H9 (cell line): ENCODE results near the gene MILR1. TPM values are rescaled to one million over a fixed set of nuclear protein-coding genes. Genes with fewer than 3 reads are reported as not detected.

Experiments
- DNase-seq: peaks from one replicate; pipeline ENCODE4 v3.0.0-alpha.2; 2017
- H2AFZ ChIP-seq: one replicate; pipeline ENCODE4 v1.6.1; 2013; ENCODE audit warnings: mild to moderate bottlenecking, low read length, control low read depth, moderate library complexity
- H2AK5ac ChIP-seq: 2 replicates; pipeline ENCODE4 v1.6.1; 2013; ENCODE audit warnings: low read length, control low read depth, mixed read lengths; ENCODE audit not compliant: insufficient read length
- H2BK120ac ChIP-seq: one replicate; pipeline ENCODE4 v1.6.1; 2013; ENCODE audit warnings: low read depth, mild to moderate bottlenecking, low read length, control low read depth, inconsistent platforms; ENCODE audit not compliant: poor library complexity, severe bottlenecking
- H2BK12ac ChIP-seq: 2 replicates; pipeline ENCODE4 v1.6.1; 2013; ENCODE audit warnings: low read length, control low read depth, mixed read lengths, low read depth; ENCODE audit not compliant: insufficient read length
- H2BK15ac ChIP-seq: 2 replicates; pipeline ENCODE4 v1.6.1; 2013; ENCODE audit warnings: low read depth, low read length, control low read depth
- H2BK20ac ChIP-seq: one replicate; pipeline ENCODE4 v1.6.1; 2013; ENCODE audit warnings: low read depth, mild to moderate bottlenecking, low read length, control low read depth, inconsistent platforms; ENCODE audit not compliant: poor library complexity, severe bottlenecking
- H2BK5ac ChIP-seq: 2 replicates; pipeline ENCODE4 v1.6.1; 2013; ENCODE audit warnings: low read length, control low read depth, mixed read lengths; ENCODE audit not compliant: insufficient read length
- H3K14ac ChIP-seq: 2 replicates; pipeline ENCODE4 v1.6.1; 2013; ENCODE audit warnings: low read length, control low read depth; ENCODE audit not compliant: insufficient read depth
- H3K18ac ChIP-seq: 2 replicates; pipeline ENCODE4 v1.6.1; 2013; ENCODE audit warnings: low read depth, mild to moderate bottlenecking, mixed read lengths, low read length, control low read depth; ENCODE audit not compliant: insufficient read length
- H3K23ac ChIP-seq: 2 replicates; pipeline ENCODE4 v1.6.1; 2013; ENCODE audit warnings: low read length, control low read depth, mixed read lengths, low read depth; ENCODE audit not compliant: insufficient read length
- H3K23me2 ChIP-seq: 2 replicates; pipeline ENCODE4 v1.6.1; 2013; ENCODE audit warnings: low read depth, mild to moderate bottlenecking, mixed read lengths, low read length, control low read depth; ENCODE audit not compliant: insufficient read length, poor library complexity, severe bottlenecking
- H3K27ac ChIP-seq: 2 replicates; pipeline ENCODE4 v1.5.1; 2013; ENCODE audit warnings: low read length, control low read depth, mixed read lengths, low read depth; ENCODE audit not compliant: insufficient read length
- H3K27me3 ChIP-seq: 2 replicates; pipeline ENCODE4 v1.6.1; 2013; ENCODE audit warnings: low read length, control low read depth, inconsistent platforms; ENCODE audit not compliant: insufficient read depth
- H3K4ac ChIP-seq: 2 replicates; pipeline ENCODE4 v1.6.1; 2013; ENCODE audit warnings: low read depth, mild to moderate bottlenecking, control low read depth, inconsistent platforms, low read length, moderate library complexity
- H3K4me1 ChIP-seq: 2 replicates; pipeline ENCODE4 v1.6.1; 2013; ENCODE audit warnings: low read length, control low read depth, inconsistent platforms; ENCODE audit not compliant: insufficient read depth
- H3K4me2 ChIP-seq: 2 replicates; pipeline ENCODE4 v1.6.1; 2013; ENCODE audit warnings: low read length, control low read depth, mixed read lengths; ENCODE audit not compliant: insufficient read length, insufficient read depth
- H3K56ac ChIP-seq: 2 replicates; pipeline ENCODE4 v1.6.1; 2013; ENCODE audit warnings: low read depth, mild to moderate bottlenecking, mixed read lengths, low read length, control low read depth; ENCODE audit not compliant: insufficient read length
- H3K79me1 ChIP-seq: 2 replicates; pipeline ENCODE4 v1.6.1; 2013; ENCODE audit warnings: low read depth, mild to moderate bottlenecking, moderate library complexity, low read length, control low read depth, inconsistent platforms; ENCODE audit not compliant: insufficient read depth, poor library complexity, severe bottlenecking
- H3K79me2 ChIP-seq: 2 replicates; pipeline ENCODE4 v1.6.1; 2013; ENCODE audit warnings: low read length, control low read depth, inconsistent platforms; ENCODE audit not compliant: insufficient read depth
- H3K9ac ChIP-seq: 2 replicates; pipeline ENCODE4 v1.6.1; 2013; ENCODE audit warnings: low read length, control low read depth, mixed read lengths; ENCODE audit not compliant: insufficient read length; ENCODE audit errors: extremely low read depth
- H3K9me3 ChIP-seq: one replicate; pipeline ENCODE4 v1.6.1; 2013; ENCODE audit warnings: low read depth, low read length, inconsistent platforms; ENCODE audit not compliant: control insufficient read depth
- H3T11ph ChIP-seq: one replicate; pipeline ENCODE4 v1.6.1; 2013; ENCODE audit warnings: mild to moderate bottlenecking, low read length, control low read depth, inconsistent platforms
- H4K20me1 ChIP-seq: one replicate; pipeline ENCODE4 v1.6.1; 2013; ENCODE audit not compliant: control insufficient read depth, insufficient read length, insufficient read depth
- H4K5ac ChIP-seq: 2 replicates; pipeline ENCODE4 v1.6.1; 2013; ENCODE audit warnings: low read depth, mild to moderate bottlenecking, mixed read lengths, low read length, control low read depth; ENCODE audit not compliant: insufficient read length
- H4K8ac ChIP-seq: replicated peaks from 2 replicates; pipeline ENCODE4 v1.6.1; 2013; ENCODE audit warnings: low read length, control low read depth, mixed read lengths, low read depth; ENCODE audit not compliant: insufficient read length
- H4K91ac ChIP-seq: 2 replicates; pipeline ENCODE4 v1.6.1; 2013; ENCODE audit warnings: low read depth, mild to moderate bottlenecking, moderate library complexity, mixed read lengths, low read length, control low read depth; ENCODE audit not compliant: insufficient read length
- H3K27ac Mint-ChIP-seq, 3 experiments: 2 replicates in 2 of 3; 3 replicates in 1 of 3; pipeline ENCODE4 v1.8.0; 2020 to 2021; ENCODE audit warnings: mixed read lengths in 3 of 3, mild to moderate bottlenecking in 1 of 3, moderate library complexity in 1 of 3
- H3K27me3 Mint-ChIP-seq: 2 replicates; pipeline ENCODE4 v1.8.0; 2021; ENCODE audit warnings: low read depth, mild to moderate bottlenecking, moderate library complexity, mixed read lengths
- H3K36me3 Mint-ChIP-seq, 3 experiments: 2 replicates in 2 of 3; 3 replicates in 1 of 3; pipeline ENCODE4 v1.8.0; 2020 to 2021; ENCODE audit warnings: low read depth in 3 of 3, mixed read lengths in 3 of 3; ENCODE audit not compliant: insufficient read depth in 1 of 3
- H3K4me1 Mint-ChIP-seq, 2 experiments: 2 replicates each; pipeline ENCODE4 v1.8.0; 2020; ENCODE audit warnings: mixed read lengths in 2 of 2
- H3K4me3 Mint-ChIP-seq, 2 experiments: 2 replicates in 1 of 2; 3 replicates in 1 of 2; pipeline ENCODE4 v1.8.0; 2020 to 2021; ENCODE audit warnings: mild to moderate bottlenecking in 2 of 2, mixed read lengths in 2 of 2, moderate library complexity in 1 of 2
- H3K9me3 Mint-ChIP-seq, 2 experiments: 2 replicates in 1 of 2; 3 replicates in 1 of 2; pipeline ENCODE4 v1.8.0; 2020; ENCODE audit warnings: mild to moderate bottlenecking in 2 of 2, mixed read lengths in 2 of 2, moderate library complexity in 1 of 2
- WGBS: extraction: QIAGEN DNeasy Blood & Tissue Kit; methylation state at CpG from one replicate; pipeline ENCODE4 v1.1.7; 2013; ENCODE audit warnings: missing lambda C conversion rate, low lambda C conversion rate, mixed read lengths; ENCODE audit not compliant: insufficient read length; ENCODE audit errors: extremely low coverage; 5-methylcytosine and 5-hydroxymethylcytosine counted together
- total RNA-seq: library from RNA; stranded (reverse); gene quantifications from 2 replicates; pipeline ENCODE4 v1.2.1, GENCODE V29; 2021
- TF ChIP-seq, protein P1 (sequence below): fragments of 200-600 bp; sonication (generic); conservative IDR thresholded peaks from 3 replicates; pipeline ENCODE4 v1.8.0; 2021; ENCODE audit warnings: antibody characterized with exemption, mild to moderate bottlenecking

The MILR1 gene
- total RNA-seq, 1 experiment from 2014 or later: not detected

DNA sequence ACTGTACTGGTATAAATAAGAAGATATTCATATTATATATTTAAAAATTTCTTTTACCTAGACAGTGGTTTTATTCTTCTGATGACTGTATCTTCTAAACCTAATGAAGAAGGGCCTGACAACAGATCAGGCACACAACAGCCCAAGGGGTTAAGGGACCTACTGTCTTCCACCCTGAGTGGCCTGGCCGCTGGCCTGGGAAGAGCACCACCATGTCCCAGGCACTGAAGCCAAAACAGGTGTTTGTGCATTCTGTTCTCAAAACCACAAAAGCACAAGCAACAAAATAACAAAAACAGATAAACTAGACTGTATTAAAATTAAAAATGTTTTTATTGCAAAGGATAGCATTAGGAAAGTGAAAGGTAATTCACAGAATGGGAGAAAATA lies 49.2 kb upstream of the MILR1 start:
- H3K4me3 Mint-ChIP-seq: no peak overlapping the region
- H3K9me3 ChIP-seq: no peaks in the 10 kb centered on the region
- H2AK5ac ChIP-seq: no peak overlapping the region
- peaks cover 13 to 15% of the 10 kb centered on the region in 2 experiments for H3K4me1 Mint-ChIP-seq
- H3K27me3 Mint-ChIP-seq: no peaks in the 10 kb centered on the region
- no peak overlapping the region for H2BK20ac ChIP-seq
- H3K27ac ChIP-seq: no peak overlapping the region
- no peak overlapping the region for H2AFZ ChIP-seq
- H2BK120ac ChIP-seq: no peak overlapping the region
- no peak for DNase-seq
- H3K23me2 ChIP-seq: no peaks in the 10 kb centered on the region
- no peaks in the 10 kb centered on the region for H4K20me1 ChIP-seq
- no peak overlapping the region for H3K18ac ChIP-seq
- no peak overlapping the region for H3K14ac ChIP-seq
- no CpG with 5 or more reads among the region's 1 CpG for WGBS
- H4K91ac ChIP-seq: no peak overlapping the region
- no peaks in the 10 kb centered on the region for H3K79me1 ChIP-seq
- H3K27ac Mint-ChIP-seq: no peak overlapping the region
- H4K5ac ChIP-seq: no peak overlapping the region
- 0 out of 2 replicates have a peak, but pooled peaks cover 2% of the 10 kb centered on the region for H3K4me1 ChIP-seq
- H3T11ph ChIP-seq: no peak overlapping the region
- no peak overlapping the region for H3K4me2 ChIP-seq
- H3K36me3 Mint-ChIP-seq: no peaks in the 10 kb centered on the region; a peak in 2 of 7 replicates
- H3K9ac ChIP-seq: no peak overlapping the region
- TF ChIP-seq, protein P1, sequence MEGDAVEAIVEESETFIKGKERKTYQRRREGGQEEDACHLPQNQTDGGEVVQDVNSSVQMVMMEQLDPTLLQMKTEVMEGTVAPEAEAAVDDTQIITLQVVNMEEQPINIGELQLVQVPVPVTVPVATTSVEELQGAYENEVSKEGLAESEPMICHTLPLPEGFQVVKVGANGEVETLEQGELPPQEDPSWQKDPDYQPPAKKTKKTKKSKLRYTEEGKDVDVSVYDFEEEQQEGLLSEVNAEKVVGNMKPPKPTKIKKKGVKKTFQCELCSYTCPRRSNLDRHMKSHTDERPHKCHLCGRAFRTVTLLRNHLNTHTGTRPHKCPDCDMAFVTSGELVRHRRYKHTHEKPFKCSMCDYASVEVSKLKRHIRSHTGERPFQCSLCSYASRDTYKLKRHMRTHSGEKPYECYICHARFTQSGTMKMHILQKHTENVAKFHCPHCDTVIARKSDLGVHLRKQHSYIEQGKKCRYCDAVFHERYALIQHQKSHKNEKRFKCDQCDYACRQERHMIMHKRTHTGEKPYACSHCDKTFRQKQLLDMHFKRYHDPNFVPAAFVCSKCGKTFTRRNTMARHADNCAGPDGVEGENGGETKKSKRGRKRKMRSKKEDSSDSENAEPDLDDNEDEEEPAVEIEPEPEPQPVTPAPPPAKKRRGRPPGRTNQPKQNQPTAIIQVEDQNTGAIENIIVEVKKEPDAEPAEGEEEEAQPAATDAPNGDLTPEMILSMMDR: no peak
- no peak overlapping the region for H3K56ac ChIP-seq
- H3K9me3 Mint-ChIP-seq: peaks cover 0 to 7% of the 10 kb centered on the region in 2 experiments; a peak in 3 of 5 replicates
- H4K8ac ChIP-seq: no peak overlapping the region
- no peak overlapping the region for H2BK12ac ChIP-seq
- no peaks in the 10 kb centered on the region for H3K27me3 ChIP-seq
- H3K23ac ChIP-seq: no peak overlapping the region
- H2BK5ac ChIP-seq: no peak overlapping the region
- H3K79me2 ChIP-seq: no peaks in the 10 kb centered on the region
- H3K4ac ChIP-seq: no peak overlapping the region
- H2BK15ac ChIP-seq: no peak overlapping the region
